AML-193 (cell line): ENCODE data around the gene ABCC3.

Source experiments
- DNase-seq, 2 experiments: peaks; one replicate each; lab custom pipeline; 2025; lab: John Stamatoyannopoulos, UW

Gene ABCC3

DNA sequence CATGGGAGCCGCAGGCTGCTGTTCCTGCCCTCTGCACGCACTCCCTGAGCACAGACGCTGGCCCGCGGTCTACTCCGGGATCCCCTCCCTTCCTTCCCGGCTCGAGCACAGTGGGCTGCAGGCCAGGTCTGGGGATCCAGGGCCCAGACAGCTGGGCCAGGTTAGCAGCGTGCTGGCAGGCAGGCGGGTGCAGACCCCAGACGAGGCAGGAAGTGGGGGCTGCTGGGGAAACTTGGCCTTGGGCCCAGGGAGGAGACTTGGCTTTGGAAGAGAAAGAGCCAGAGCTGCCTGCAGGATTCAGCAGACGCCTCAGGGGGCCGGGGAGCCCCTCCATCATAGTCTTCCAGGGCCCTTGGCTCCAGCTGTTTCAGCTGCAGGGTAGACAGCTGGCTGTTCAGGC lies 30.2 kb upstream of the ABCC3 start:
- no peak for DNase-seq

- no peak for DNase-seq
Measured at GRCh38 chr17:50605429-50605828, 29.3 kb upstream of the ABCC3 start.

GRCh38 chr17:50607522-50608175 lies 27.0 kb upstream of the ABCC3 start:
- DNase-seq: no peak

GRCh38 chr17:50608700-50609379 lies 25.8 kb upstream of the ABCC3 start:
- no peak for DNase-seq

- no peak for DNase-seq
Measured at GRCh38 chr17:50609380-50610074, 25.2 kb upstream of the ABCC3 start.

DNA sequence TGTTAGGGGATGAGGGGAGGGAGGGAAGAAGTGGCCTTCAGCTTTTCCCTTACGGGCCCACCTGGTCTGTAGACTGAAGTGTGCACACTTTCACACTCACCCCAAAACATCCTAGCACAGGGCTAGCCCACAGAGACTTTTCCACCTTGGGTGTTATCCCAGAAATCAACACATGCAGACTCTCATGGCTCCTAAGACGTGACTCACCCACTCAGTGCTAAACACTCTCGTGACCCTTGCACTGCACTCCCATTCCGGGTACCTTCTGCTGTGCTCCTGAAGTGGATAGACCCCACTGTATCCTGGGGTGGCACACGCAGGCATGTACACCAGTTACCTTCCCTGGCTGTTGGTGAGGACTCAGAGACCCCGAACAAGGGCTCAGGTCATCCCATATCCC lies 23.0 kb upstream of the ABCC3 start:
- no peak for DNase-seq

DNA sequence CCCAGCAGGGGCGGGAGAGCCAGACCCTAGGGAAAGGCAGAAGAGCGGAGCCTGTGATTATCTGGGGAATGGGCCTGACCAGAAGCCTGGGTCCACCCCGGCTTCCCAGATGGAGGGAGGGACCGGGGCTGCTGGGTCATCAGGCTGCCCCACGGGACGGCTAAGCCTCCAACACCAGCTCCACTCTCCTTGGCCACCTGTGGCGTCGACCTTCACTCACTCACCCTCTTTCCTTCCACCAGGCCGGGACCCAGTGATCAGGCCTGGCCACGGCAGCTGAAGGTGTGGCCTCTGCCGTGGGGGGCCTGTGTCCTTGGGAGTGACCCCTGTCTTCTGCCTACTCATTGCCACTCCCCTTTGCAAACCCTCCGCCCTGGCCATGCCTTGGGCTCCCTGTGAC lies 22.4 kb upstream of the ABCC3 start:
- no peak for DNase-seq

DNA sequence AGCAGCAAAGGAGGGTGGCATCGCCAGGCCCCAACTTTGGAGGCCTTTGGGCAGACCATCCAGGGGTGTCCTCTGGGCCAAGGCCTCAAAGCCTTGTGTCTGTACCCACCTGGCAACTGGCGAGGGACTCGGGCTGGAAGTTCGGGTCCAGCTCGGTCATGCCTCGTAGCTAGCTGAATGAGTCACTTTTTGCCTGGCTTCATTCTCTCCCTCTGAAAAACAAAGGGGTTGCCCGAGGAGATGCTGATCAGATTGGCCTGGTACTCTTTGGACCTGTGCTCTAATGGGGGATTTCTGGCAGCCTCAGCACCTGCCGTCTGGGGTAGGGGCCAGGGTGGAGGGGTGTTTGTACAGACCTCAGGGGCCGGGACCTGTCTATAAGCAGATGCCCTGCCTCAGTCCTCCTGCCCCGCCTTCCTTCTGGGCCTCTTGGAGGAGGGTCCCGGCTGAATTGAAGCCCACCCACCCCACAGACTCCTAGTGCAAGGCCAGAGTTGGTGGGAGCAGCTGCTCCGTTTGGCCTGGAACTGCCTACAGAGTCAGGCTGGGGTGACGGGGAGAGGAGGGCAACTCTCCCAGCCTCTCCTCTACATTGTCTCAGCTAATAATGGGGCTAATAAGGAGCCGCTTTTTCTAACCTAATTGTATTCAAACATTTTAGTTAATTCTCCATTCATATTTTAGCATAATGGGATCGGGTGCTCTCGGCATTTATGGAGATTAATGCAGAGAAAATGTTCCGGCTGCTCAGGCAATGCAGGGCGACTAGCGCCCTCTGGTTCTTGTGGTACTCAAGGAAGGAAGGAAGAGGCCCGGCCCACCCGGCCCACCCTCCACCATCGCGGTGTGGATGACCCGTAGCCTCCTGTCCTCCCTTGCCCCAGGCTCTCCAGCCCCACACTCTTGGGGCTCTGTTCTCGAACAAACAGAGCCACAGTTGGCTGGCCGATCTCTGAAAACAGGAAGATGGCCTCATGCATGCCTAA lies 21.4 kb upstream of the ABCC3 start:
- no peak for DNase-seq

DNA sequence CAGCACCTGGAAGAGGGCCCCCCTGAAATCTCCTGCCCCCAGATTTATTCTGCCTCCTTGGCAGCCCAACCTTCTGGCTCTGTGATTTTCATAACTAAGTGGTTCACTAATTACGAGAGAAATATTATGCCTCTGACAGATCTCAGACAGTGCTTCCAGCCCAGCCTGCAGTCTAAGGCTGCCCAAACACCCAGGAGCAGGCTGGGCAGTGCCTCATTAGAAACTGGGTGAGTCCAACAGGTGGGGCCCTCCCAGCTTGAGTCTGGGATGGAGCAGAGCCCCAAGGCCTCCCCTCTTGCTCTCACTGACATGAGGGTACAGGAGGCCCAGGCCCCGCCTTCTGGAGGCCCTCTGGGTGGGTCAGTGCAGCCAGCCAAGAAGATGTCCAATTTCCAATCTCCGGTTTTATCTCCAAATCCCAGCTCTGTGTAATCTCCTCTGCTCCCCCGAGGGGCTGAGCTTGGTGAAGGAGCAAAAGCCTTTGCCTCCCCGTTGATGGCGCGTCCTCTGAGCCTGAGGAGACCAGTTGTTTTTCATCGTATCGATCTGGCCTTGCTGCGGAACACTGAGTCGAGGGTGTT lies 20.1 kb upstream of the ABCC3 start:
- no peak for DNase-seq

GRCh38 chr17:50615828-50616227 lies 18.9 kb upstream of the ABCC3 start:
- no peak for DNase-seq

- no peak for DNase-seq
Measured at GRCh38 chr17:50618300-50618699, 16.4 kb upstream of the ABCC3 start.

DNA sequence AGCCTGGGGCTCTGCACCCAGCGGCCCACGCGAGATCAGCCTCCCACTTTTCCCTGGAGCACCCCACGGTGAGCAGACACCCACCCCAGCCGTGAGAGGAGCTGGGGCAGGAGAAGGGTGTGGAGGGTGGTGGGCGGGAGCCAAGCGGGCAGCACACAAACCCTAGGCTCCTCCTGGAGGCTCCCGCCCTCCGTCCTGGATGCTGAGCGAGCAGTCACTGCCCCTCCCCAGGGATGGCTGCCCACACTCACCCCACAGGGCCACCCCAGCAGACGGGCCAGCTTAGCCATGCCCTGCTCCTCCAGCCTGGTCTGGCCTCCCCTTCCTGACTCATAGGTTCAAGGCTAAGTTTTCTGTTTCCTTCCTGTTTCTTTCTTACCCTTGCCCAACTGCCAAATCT lies 15.7 kb upstream of the ABCC3 start:
- peak; percentile 74 to 78 for DNase-seq

- DNase-seq: no peak
Measured at GRCh38 chr17:50619489-50619888, 15.2 kb upstream of the ABCC3 start.

GRCh38 chr17:50620237-50620636 lies 14.4 kb upstream of the ABCC3 start:
- DNase-seq: no peak

GRCh38 chr17:50620858-50621257 lies 13.8 kb upstream of the ABCC3 start:
- DNase-seq: no peak

GRCh38 chr17:50621574-50622031 lies 13.1 kb upstream of the ABCC3 start:
- no peak for DNase-seq

GRCh38 chr17:50624321-50624934 lies 10.3 kb upstream of the ABCC3 start:
- peak; percentile 21 to 51 for DNase-seq

- no peak for DNase-seq
Measured at GRCh38 chr17:50625032-50625871, 9.4 kb upstream of the ABCC3 start.

GRCh38 chr17:50626037-50626574 lies 8.6 kb upstream of the ABCC3 start:
- peak; percentile 65 to 75 for DNase-seq
